RPMI8226 (cell line): Measurements from ENCODE around the gene MATCAP1.

Experiments
- DNase-seq: peaks from one replicate; pipeline ENCODE4 v3.0.0-alpha.2; 2015

The MATCAP1 gene

DNA sequence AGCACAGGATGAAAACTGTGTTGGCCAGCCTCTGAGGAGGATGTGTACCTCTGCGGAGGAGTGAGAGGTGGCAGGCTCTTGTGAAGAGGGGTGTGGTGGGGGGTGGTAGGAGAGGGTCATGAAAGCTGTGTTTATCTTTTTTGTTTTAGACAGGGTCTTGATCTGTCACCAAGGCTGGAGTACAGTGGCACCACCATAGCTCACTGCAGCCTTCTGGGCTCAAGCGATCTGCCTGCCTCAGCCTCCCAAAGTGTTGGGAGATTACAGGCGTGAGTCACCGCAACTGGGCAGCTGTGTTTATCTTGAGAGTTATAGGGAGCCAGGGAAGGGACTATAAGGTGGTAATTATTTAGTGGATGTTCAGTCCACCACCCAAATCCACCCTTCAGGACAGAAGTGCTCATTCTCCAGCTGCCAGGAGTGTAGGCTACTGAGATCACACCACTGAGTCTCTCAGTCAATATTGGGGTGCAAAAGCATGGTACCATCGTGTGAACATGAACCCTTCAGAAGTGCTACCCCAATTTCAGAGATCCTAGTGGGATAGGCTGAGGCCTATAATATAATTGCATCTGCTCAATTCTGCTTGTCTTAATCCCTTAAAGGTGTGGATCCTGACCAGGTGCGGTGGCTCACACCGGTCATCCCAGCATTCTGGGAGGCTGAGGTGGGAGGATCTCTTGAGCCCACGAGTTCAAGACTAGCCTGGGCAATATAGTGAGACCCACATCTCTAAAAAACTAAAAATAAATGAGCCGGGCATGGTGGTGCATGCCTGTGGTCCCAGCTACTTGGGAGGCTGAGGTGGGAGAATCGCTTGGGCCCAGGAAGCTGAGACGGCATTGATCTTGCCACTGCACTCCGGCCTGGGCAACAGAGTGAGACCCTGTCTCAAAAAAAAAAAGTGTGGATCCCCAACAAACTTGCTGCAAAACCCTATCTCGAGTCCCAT, 7.0 kb upstream of the MATCAP1 start:
- no peak for DNase-seq

GRCh38 chr16:67190041-67190440, 6.3 kb upstream of the MATCAP1 start, which contains the start of gene EXOC3L1:
TSS of gene EXOC3L1 (minus strand) at chr16:67190136. CDS start at chr16:67189676, 460 bp downstream.
- DNase-seq = no peak

- DNase-seq = no peak
Measured at GRCh38 chr16:67188798-67189197, 5.0 kb upstream of the MATCAP1 start.

GRCh38 chr16:67188323-67188722, 4.6 kb upstream of the MATCAP1 start:
- no peak for DNase-seq

- no peak for DNase-seq
Measured at GRCh38 chr16:67187175-67187890, 3.6 kb upstream of the MATCAP1 start.

GRCh38 chr16:67186550-67186950, 2.8 kb upstream of the MATCAP1 start:
- DNase-seq = no peak

DNA sequence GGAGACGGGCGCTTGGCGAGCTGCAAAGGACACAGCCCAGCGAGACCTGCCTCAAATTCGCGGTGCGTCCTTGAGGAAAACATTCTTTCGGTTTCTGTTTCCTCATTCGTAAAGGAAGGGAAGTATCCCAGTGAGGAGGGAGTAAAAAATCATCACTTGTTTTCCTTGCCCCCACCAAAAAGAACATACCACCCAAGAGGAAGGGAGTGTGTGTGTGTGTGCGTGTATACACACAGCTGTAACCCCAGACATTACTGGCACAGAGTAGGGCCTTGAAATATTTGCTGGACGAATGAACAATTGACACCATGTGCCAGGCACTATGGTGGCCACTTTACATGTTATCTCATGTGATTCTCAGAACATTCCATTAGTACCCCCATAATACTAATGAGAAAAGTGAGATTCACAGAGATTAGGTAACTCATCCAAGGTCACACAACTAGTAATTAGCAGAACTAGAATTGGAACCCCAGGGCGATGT, 1.9 kb upstream of the MATCAP1 start:
- no peak for DNase-seq

GRCh38 chr16:67184995-67185650, 1.4 kb upstream of the MATCAP1 start:
- peak; percentile 93 for DNase-seq

DNA sequence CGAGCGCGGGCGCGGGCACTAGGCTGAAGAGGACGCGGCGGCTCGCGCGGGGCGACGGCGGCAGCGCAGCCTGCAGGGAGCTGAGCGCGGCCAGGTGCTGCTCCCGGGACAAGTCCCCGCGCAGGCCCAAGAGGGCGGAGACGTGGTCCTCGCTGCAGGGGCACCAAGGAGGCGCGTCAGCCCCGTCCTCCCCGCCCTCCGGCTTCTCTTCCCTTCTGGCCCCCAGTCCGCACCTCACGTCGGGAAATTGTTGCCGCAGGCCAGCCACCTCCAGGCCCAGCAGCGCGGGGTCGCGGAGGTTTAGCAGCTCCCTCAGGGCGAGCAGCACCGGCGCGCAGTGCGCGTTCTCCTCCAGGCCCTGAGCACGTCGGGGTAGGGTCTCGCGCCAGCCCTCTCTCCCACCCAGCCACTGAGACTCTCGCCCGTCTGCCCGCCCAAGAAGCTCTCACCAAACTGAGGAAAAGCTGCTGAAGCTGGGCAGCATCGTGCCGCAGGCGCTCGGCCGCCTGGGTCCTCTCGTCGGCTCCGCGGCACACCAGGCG, 761 bp upstream of the MATCAP1 start:
- DNase-seq = peak; percentile 68

DNA sequence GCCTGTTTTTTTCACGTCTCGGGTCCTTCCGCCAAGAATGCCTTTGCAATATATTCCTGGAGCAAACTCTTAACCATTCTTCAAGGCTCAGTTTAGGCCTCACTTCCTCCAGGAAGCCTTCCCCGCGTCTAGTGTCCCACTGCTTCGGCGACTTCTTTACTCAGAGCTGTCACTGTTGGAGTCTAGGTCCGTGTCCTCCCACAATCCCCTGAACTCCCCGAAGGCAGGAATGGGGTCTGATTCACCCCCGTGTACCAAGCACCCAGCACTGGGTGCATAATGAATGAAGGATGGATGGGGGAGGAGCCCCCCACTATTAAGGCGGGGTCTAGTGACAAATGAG, 508 bp downstream of the MATCAP1 start:
- no peak for DNase-seq

DNA sequence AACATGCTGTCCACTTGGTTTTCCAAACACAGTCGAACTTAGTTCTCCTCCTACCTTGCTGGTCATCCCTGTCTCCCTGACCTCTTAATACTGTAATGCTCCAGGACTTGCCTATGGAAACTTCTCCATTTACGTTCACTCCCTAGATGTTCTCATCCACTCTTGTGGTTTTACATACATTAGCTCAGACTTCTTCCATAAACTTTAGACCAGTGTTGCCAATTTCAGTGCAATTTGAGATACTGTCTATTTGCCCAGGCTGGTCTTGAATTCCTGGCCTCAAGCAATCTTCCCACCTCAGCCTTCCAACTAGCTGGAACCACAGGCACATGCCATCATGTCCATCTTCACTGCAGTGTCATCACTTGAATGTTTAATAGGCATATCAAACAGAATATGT, 1.5 kb downstream of the MATCAP1 start:
- no peak for DNase-seq

DNA sequence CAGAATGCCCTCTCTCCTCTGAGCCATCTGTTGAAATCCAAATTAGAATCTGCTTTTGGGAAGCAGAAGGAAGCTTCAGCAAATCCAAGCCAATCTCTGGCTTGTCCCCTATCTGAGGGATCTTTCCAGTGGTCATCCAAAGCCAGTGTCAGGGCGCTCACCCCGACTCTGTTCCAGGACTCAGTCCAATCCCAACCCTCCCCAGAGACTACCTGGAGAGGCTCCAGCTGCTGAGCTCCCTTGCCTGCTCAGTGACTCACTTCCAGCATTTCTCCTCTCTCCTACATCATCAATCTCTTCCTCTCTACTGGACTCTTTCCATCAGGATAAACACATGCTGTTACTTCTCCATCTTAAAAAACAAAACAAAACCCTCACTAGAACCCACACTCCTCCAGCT, 2.4 kb downstream of the MATCAP1 start:
- DNase-seq = no peak

- no peak for DNase-seq
Measured at GRCh38 chr16:67180166-67180565, 3.6 kb downstream of the MATCAP1 start.

DNA sequence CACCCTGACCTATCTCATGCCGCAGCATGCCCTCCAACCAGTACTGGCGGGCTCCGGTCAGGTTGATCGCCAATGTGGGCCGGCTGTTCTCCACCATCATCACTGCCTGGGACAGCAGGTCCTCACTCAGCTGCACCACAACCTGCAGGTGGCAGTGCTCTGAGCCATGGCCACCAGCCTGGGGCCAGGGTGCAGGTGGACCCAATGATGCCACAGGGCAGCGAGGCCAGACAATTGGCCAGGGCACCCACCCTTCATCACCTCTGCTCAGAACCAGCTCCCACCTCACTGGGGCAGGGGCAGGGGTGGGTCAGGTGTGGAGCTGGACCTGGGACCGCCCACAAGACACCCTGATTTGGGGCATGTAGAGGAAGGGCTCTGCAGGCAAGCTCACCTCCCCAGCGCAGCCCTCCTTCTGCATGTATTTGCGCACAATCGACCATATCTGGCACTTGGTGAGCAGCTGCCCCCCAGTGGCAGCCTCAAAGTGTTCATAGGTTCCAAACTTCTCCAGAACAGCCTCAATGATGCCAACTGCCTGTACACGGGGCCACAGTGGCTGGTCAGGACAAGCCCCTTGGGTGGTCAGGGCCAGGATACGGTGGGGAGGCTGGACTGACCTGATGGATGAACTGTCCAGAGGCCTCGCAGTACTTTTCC, 4.2 kb downstream of the MATCAP1 start:
- no peak for DNase-seq

DNA sequence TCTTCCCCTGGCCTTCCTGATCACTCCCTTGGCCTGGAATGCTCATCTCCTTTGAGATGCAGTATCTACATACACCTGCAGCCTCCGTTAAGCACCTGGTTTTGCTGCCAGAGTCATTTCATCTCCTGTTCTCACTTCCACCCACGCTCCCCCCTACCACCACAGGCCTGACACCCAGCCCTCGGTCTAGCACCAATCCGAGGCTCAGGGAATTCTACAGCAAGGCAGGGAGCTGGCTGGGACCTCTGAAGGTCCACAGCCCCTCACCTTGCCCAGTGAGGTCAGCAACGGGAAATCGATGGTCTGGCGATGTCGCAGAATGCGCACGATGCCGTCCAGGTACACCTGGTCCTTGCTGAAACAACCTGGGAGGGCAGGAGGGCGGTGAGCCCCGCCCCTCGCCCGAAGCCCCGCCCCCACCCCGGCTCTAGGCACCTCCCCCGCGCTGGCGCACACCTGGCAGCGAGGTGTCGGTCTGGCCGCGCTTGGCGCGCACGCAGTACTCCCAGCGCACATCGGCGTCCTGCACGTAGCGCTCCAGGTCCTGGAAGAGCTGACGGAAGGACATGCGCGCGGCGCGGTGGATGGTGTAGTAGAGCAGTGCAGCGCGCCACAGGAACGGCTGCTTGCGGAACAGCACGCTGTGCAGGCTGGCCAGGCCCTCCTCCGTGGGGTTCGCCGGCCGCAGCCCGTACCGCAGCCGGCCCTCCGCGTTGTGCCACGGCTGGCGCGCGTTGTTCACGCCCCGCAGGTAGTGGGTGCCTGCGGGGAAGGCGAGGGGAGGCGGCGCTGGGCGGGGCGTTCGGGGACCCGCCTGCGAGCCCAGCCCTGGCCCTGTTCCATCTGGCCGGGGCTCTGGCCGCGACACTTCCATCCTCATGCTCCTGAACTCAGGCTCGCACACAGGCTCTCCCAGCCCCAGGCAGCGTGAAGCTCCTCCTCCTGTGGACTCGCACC, 5.7 kb downstream of the MATCAP1 start:
- peak; percentile 99 for DNase-seq

DNA sequence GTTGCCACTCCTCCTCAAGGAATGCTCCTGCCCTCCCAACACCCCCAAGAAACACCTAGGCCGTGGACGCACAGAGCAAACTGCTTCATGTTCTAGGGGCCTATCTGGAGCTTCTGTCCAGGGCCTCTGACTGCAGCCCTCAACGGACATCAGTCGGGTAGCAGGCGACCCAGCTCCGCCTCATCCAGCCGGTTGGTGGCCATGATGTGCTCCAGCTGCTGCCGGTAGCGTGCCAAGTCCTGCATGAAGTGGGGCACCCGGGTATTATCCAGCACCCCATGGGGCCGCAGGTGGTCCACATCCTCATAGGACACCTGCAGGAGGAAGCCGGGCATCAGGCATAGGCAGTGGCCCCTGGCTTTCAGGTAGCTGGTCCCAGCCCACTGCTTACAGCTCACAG, 7.1 kb downstream of the MATCAP1 start:
- DNase-seq = no peak

DNA sequence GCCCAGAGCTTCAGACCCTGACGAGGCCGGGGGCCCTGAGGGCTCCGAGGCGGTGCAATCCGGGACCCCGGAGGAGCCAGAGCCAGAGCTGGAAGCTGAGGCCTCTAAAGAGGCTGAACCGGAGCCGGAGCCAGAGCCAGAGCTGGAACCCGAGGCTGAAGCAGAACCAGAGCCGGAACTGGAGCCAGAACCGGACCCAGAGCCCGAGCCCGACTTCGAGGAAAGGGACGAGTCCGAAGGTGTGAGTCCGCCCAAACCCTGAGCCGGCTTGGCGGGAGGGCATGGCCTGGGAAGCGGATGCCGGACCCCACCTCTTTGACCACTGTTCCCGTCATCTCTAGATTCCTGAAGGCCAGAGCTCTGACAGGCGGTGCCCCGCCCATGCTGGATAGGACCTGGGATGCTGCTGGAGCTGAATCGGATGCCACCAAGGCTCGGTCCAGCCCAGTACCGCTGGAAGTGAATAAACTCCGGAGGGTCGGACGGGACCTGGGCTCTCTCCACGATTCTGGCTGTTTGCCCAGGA, 9.0 kb downstream of the MATCAP1 start:
- DNase-seq = no peak

- peak; percentile 97 for DNase-seq
Measured at GRCh38 chr16:67173808-67174705, 9.7 kb downstream of the MATCAP1 start.

- DNase-seq = no peak
Measured at GRCh38 chr16:67173323-67173722, 10.4 kb downstream of the MATCAP1 start.
